GM12872 (cell line): ENCODE results near the gene RAD21L1.

Source experiments
- CTCF ChIP-seq: IDR thresholded peaks from 3 replicates; pipeline ENCODE4 v1.5.1; 2011; ENCODE audit warnings: low read depth, mild to moderate bottlenecking, low read length, moderate library complexity; ENCODE audit not compliant: insufficient read depth

Gene RAD21L1

DNA sequence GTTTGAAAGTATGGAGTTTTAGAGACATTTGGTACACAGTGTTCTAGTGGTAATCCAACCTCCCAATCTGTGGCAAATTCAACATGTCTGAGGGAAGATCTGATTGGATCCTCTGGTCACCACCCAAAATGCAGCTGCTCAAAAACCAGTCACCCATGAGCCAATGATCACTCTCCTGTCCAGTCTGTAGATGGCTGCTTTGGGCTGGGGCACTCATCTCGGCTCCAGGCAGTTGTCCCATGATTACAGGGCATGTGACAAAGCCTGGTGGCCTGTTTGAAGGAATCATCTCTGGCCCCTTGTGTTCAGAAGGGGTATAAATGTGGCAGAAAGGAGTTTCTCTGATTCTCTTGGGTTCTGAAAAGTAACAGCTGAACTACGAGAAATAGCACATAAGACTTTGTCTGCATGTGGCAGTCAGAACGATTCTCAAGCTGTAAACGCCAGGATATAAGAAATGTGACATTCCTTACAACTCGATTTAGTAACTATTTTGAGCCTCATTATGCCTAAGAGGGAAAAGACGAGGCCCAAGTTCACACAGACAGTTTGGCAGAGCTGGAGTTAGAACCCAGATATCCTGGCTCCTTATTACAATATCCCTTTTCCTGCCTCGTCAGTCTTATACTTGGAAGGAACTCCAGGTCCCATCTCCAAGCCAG is 26.5 kb upstream of the RAD21L1 start:
- TF ChIP-seq CTCF: no peak

GRCh38 chr20:1199964-1200363 is 25.9 kb upstream of the RAD21L1 start:
- TF ChIP-seq CTCF: no peak

- no peak for TF ChIP-seq CTCF
Measured at GRCh38 chr20:1202762-1203504, 22.9 kb upstream of the RAD21L1 start, which contains the start of gene C20orf202. Gene C20orf202, plus strand, starts transcription at chr20:1203454. Its CDS starts 132 bp downstream, at chr20:1203586.

DNA sequence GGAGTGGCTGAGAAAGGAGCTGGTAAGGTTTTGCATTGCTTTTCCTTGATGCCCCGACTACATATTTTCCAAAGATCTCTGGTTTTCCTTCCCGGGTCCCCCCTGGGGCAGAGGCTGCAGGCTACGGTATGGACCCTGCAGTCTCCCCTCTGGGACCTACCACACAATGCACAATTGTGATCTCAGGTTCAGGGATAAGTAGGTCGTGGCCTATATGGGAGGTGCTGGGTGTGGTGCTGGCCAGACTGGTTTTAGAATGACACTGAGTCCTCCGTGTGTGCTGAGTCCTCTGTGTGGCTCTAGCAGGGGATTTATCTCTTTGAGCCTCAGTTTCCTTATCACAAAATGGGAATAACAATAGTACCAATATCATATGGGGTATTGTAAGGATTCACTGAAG is 22.2 kb upstream of the RAD21L1 start:
- TF ChIP-seq CTCF: no peak

- TF ChIP-seq CTCF: no peak
Measured at GRCh38 chr20:1204113-1204512, 21.7 kb upstream of the RAD21L1 start.

GRCh38 chr20:1204576-1204975 is 21.3 kb upstream of the RAD21L1 start:
- no peak for TF ChIP-seq CTCF

- no peak for TF ChIP-seq CTCF
Measured at GRCh38 chr20:1205802-1206201, 20.0 kb upstream of the RAD21L1 start.
